OCI-LY7 (cell line): ENCODE data around the gene CHCHD6. TPM values are rescaled to one million over a fixed set of nuclear protein-coding genes. Genes with fewer than 3 reads are reported as not detected.

Experiments
- BruUV-seq: library from RNA; stranded (reverse); fragments of 400-500 nt; replicated peaks from 2 replicates; lab custom pipeline; 2021; lab: Mats Ljungman, UMichigan
- CTCF ChIA-PET: fragments of 300-600 bp; sonication (Branson Sonifier 250); formaldehyde crosslinking; loops from one replicate; lab custom pipeline; 2022; ENCODE audit warnings: antibody characterized with exemption; ENCODE audit not compliant: unreplicated experiment; lab: Charles Lee
- POLR2A ChIA-PET: fragments of 300-600 bp; sonication (Branson Sonifier 250); formaldehyde crosslinking; loops from one replicate; lab custom pipeline; 2022; ENCODE audit warnings: antibody characterized with exemption; lab: Charles Lee
- DNase-seq: peaks from one replicate; pipeline ENCODE4 v3.0.0-alpha.2; 2015; ENCODE audit warnings: low spot score
- H2AFZ ChIP-seq: fragments of 200-600 bp; sonication (generic), shearing (Covaris generic); 2 replicates; pipeline ENCODE4 v1.6.1; 2014; ENCODE audit warnings: mild to moderate bottlenecking, antibody characterized with exemption, low read length, moderate library complexity
- H3K27ac ChIP-seq: fragments of 200-600 bp; sonication (generic); 2 replicates; pipeline ENCODE4 v1.5.1; 2014; ENCODE audit warnings: mixed run types, low read depth, mild to moderate bottlenecking, moderate library complexity, low read length, inconsistent platforms; ENCODE audit not compliant: poor library complexity, severe bottlenecking
- H3K36me3 ChIP-seq: fragments of 200-600 bp; sonication (generic); 2 replicates; pipeline ENCODE4 v1.6.1; 2014; ENCODE audit warnings: mild to moderate bottlenecking, antibody characterized with exemption, low read length, moderate library complexity, mixed read lengths; ENCODE audit not compliant: insufficient read depth
- H3K4me1 ChIP-seq: fragments of 200-600 bp; sonication (generic); 2 replicates; pipeline ENCODE4 v1.5.1; 2014; ENCODE audit warnings: mild to moderate bottlenecking, low read length; ENCODE audit not compliant: insufficient read depth, poor library complexity, severe bottlenecking
- H3K4me2 ChIP-seq: fragments of 200-600 bp; sonication (generic); 2 replicates; pipeline ENCODE4 v1.6.1; 2014; ENCODE audit warnings: mild to moderate bottlenecking, low read length
- H3K4me3 ChIP-seq: fragments of 200-600 bp; sonication (generic); 2 replicates; pipeline ENCODE4 v1.5.1; 2014; ENCODE audit warnings: mild to moderate bottlenecking, low read depth, low read length; ENCODE audit not compliant: poor library complexity, severe bottlenecking
- H3K79me2 ChIP-seq: fragments of 200-600 bp; sonication (generic); 2 replicates; pipeline ENCODE4 v1.6.1; 2016; ENCODE audit warnings: low read depth, mild to moderate bottlenecking, low read length, moderate library complexity, mixed read lengths; ENCODE audit not compliant: insufficient read depth
- H3K9me2 ChIP-seq: fragments of 200-600 bp; sonication (generic); 2 replicates; pipeline ENCODE4 v1.6.1; 2016; ENCODE audit warnings: mild to moderate bottlenecking, low read length, mixed read lengths; ENCODE audit not compliant: insufficient read depth
- H3K9me3 ChIP-seq: fragments of 200-600 bp; sonication (generic); 2 replicates; pipeline ENCODE4 v1.6.1; 2014; ENCODE audit warnings: mild to moderate bottlenecking, mixed run types, low read length, mixed read lengths
- H4K20me1 ChIP-seq: fragments of 200-600 bp; sonication (generic); 2 replicates; pipeline ENCODE4 v1.6.1; 2014; ENCODE audit warnings: mild to moderate bottlenecking, antibody characterized with exemption, low read length, moderate library complexity, mixed read lengths; ENCODE audit not compliant: insufficient read depth
- CTCF ChIP-seq: fragments of 200-600 bp; sonication (generic); conservative IDR thresholded peaks from 2 replicates; pipeline ENCODE4 v1.5.1; 2014; ENCODE audit warnings: mild to moderate bottlenecking, antibody characterized with exemption, low read length, moderate library complexity, mixed read lengths
- EZH2phosphoT487 ChIP-seq: fragments of 200-600 bp; sonication (generic); IDR thresholded peaks from 2 replicates; pipeline ENCODE4 v1.6.1; 2018; ENCODE audit warnings: low read depth, borderline replicate concordance, mild to moderate bottlenecking, mixed run types, antibody characterized with exemption, low read length, moderate library complexity, mixed read lengths
- intact Hi-C: fragments of 100-400 bp; cut with micrococcal nuclease; formaldehyde crosslinking; loops from one replicate; pipeline ENCODE4 v1.10.0; 2022; ENCODE audit not compliant: unreplicated experiment
- total RNA-seq, 2 experiments: library from RNA; depleted of rRNA in 1 of 2; stranded (reverse); fragments of >200 nt in 1 of 2; shearing (Covaris generic) in 1 of 2; gene quantifications; 2 replicates each; pipeline ENCODE4 v1.2.3, GENCODE V29; 2014 to 2022

Gene CHCHD6
- total RNA-seq, 2 experiments from 2014 or later: 14.7 to 21.2 TPM

- ChIA-PET POLR2A (interaction anchor here (0.6 kb wide), 1 partner anchor 57 kb away, joined by 5 read pairs; no protein-coding TSS in a partner anchor), CTCF (no interaction called here)
- Histone ChIP-seq H3K9me3 (no peaks in the 10 kb centered on the region), H3K9me2 (no peaks in the 10 kb centered on the region), H3K27ac (no peak overlapping the region), H3K79me2 (no peaks in the 10 kb centered on the region), H4K20me1 (no peaks in the 10 kb centered on the region; the same call in 1 of the 2 replicates), H3K4me3 (no peak overlapping the region), H3K36me3 (no peaks in the 10 kb centered on the region), H2AFZ (no peak overlapping the region), H3K4me2 (no peak overlapping the region), H3K4me1 (no peaks in the 10 kb centered on the region)
- DNase-seq: no peak
- TF ChIP-seq CTCF (no peak), EZH2phosphoT487 (no peak)
- intact Hi-C loops: no loop called here
- no TSS peak for BruUV-seq
These were observed 11.4 kb downstream of the CHCHD6 start for GRCh38 chr3:126715432-126715831.

- H2AFZ ChIP-seq: no peak overlapping the region
- POLR2A ChIA-PET: interaction anchor here (0.5 kb wide), 1 partner anchor 32 kb away, joined by 3 read pairs; no protein-coding TSS in a partner anchor
- H3K9me2 ChIP-seq: no peaks in the 10 kb centered on the region
- TF ChIP-seq EZH2phosphoT487 (no peak), CTCF (no peak)
- no peaks in the 10 kb centered on the region for H3K36me3 ChIP-seq
- no peak overlapping the region for H3K4me3 ChIP-seq
- no peaks in the 10 kb centered on the region for H3K79me2 ChIP-seq
- H3K4me2 ChIP-seq: no peak overlapping the region
- no peak for DNase-seq
- no TSS peak for BruUV-seq
- CTCF ChIA-PET: no interaction called here
- no peaks in the 10 kb centered on the region; the same call in 1 of the 2 replicates for H4K20me1 ChIP-seq
- intact Hi-C loops: no loop called here
- no peaks in the 10 kb centered on the region for H3K4me1 ChIP-seq
- H3K9me3 ChIP-seq: no peaks in the 10 kb centered on the region
- H3K27ac ChIP-seq: no peak overlapping the region
These were observed 12.0 kb downstream of the CHCHD6 start for GRCh38 chr3:126716057-126716456.

DNA sequence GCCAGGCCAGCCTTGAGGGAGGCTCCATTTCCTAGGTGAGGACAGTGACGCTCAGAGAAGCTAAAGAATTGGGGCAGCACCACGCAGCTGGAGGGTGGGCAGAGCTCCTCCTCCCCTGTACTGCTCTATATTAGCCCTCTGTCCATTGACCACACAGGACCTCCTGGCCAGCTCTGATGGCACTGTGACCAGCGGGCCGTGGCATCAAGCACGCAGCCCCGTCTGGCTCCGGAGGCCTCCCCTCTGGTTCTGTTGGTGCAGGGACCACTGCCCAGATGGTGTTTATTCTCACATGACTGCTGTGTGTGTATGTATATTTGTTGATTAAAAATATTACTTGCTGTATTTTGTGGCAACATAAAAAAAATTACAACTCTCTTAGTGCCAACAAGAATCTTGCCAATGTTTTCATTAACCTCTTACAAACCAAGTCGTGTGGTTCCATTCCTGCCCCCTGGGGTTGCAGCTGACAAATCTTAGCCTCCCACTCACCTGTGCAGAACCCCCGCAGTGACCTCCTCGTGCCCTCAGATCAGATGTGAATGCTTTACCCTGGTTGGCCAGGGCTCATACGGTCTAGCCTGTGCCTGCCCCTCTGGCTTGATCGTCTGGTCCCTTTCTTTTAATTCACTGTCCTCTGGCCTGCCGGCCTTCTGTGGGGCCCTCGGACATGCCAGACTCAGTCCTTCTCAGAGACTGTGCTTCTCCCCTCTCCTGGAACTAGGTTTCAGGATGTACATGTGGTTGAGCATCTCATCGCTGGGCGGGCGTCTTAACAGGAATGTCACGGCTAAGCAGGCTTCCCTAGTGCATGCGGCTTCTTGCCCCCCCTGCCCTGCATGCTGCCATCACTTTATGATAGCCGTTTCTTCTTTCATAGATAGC lies 14.8 kb downstream of the CHCHD6 start:
- Histone ChIP-seq H3K4me3 (no peak overlapping the region), H3K36me3 (no peaks in the 10 kb centered on the region), H3K9me2 (no peaks in the 10 kb centered on the region), H3K4me1 (no peaks in the 10 kb centered on the region), H2AFZ (no peak overlapping the region), H3K27ac (no peak overlapping the region), H4K20me1 (no peaks in the 10 kb centered on the region), H3K9me3 (no peaks in the 10 kb centered on the region), H3K79me2 (no peaks in the 10 kb centered on the region), H3K4me2 (no peak overlapping the region)
- no peak for DNase-seq
- POLR2A ChIA-PET: interaction anchor here (0.7 kb wide), 1 partner anchor 652 kb away, joined by 3 read pairs; no protein-coding TSS in a partner anchor
- intact Hi-C loops: no loop called here
- BruUV-seq: no TSS peak
- CTCF ChIA-PET: no interaction called here
- no peak for TF ChIP-seq CTCF
- TF ChIP-seq EZH2phosphoT487: no peak
